ENCODE data around the gene CASP10. TPM values are rescaled to one million over a fixed set of nuclear protein-coding genes. Genes with fewer than 3 reads are reported as not detected.

CASP10 gene
- total and polyA plus RNA-seq, 2 of the 13 experiments (the other 11 are each of a cell fraction or from before 2014, with no cell fraction given): 22.2 to 23.8 TPM

DNA sequence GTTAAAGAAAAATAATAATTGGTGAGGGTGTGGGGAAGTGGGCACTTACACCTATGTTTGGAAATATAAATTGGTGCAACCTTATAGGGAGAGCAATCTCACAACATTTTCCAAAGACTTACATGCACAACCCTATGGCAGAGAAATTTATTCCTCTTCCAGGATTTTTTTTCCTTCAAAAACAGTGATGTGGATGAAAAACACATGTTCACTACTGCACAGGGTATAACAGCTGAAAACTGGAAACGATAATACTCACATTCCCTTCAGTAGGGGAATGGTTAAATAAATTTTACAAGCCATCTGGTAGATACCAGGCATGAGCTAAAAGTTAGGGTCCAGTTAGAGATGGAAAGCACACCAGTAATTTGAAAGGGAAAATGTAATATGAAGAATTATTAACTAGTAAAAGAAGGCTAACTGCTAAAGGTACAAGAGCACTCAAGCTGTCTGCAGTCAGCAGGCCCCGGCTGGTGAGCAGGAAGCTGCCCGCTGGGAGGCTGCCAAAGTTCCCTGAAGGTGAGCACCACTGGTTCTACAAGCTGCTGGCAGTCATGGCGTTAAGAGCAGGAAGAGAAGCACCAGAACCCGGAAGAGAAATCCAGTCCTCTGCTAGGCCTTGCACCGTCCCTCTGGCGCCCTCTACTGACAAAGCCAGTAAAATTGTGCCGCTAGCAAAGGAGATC, 49.0 kb downstream of the CASP10 start (continued):
- TF ChIP-seq, protein P1, sequence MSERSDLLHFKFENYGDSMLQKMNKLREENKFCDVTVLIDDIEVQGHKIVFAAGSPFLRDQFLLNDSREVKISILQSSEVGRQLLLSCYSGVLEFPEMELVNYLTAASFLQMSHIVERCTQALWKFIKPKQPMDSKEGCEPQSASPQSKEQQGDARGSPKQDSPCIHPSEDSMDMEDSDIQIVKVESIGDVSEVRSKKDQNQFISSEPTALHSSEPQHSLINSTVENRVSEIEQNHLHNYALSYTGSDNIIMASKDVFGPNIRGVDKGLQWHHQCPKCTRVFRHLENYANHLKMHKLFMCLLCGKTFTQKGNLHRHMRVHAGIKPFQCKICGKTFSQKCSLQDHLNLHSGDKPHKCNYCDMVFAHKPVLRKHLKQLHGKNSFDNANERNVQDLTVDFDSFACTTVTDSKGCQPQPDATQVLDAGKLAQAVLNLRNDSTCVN (CRISPR knock-in tag; IDR thresholded peaks at IDR 0.05; ENCODE audit: borderline replicate concordance): peak; percentile 69; the same call in 1 of the 2 replicates
- TF ChIP-seq, protein P2, sequence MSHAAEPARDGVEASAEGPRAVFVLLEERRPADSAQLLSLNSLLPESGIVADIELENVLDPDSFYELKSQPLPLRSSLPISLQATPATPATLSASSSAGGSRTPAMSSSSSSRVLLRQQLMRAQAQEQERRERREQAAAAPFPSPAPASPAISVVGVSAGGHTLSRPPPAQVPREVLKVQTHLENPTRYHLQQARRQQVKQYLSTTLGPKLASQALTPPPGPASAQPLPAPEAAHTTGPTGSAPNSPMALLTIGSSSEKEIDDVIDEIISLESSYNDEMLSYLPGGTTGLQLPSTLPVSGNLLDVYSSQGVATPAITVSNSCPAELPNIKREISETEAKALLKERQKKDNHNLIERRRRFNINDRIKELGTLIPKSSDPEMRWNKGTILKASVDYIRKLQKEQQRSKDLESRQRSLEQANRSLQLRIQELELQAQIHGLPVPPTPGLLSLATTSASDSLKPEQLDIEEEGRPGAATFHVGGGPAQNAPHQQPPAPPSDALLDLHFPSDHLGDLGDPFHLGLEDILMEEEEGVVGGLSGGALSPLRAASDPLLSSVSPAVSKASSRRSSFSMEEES (CRISPR knock-in tag; IDR thresholded peaks at IDR 0.05): peak; percentile 62; the same call in 1 of the 2 replicates
- TF ChIP-seq, protein P3, sequence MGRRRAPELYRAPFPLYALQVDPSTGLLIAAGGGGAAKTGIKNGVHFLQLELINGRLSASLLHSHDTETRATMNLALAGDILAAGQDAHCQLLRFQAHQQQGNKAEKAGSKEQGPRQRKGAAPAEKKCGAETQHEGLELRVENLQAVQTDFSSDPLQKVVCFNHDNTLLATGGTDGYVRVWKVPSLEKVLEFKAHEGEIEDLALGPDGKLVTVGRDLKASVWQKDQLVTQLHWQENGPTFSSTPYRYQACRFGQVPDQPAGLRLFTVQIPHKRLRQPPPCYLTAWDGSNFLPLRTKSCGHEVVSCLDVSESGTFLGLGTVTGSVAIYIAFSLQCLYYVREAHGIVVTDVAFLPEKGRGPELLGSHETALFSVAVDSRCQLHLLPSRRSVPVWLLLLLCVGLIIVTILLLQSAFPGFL (CRISPR knock-in tag; IDR thresholded peaks at IDR 0.05): no peak
- TF ChIP-seq KLF11 (CRISPR knock-in tag; IDR thresholded peaks at IDR 0.05) (no peak), GABPB1 (CRISPR knock-in tag; IDR thresholded peaks at IDR 0.05) (peak; percentile 89), JUNB (CRISPR knock-in tag; IDR thresholded peaks at IDR 0.05; ENCODE audit: borderline replicate concordance) (no peak), ZNF766 (CRISPR knock-in tag; IDR thresholded peaks at IDR 0.05; ENCODE audit: borderline replicate concordance) (peak; percentile 87), SMAD1 (CRISPR knock-in tag; IDR thresholded peaks at IDR 0.05; ENCODE audit: borderline replicate concordance, low read depth) (peak; percentile 58; the same call in 1 of the 2 replicates), ZNF264 (CRISPR knock-in tag; IDR thresholded peaks at IDR 0.05) (peak; percentile 77; the same call in 1 of the 2 replicates), ZNF326 (CRISPR knock-in tag; IDR thresholded peaks at IDR 0.05; ENCODE audit: borderline replicate concordance) (no peak), KDM1A (CRISPR knock-in tag; IDR thresholded peaks at IDR 0.05) (peak; percentile 30; the same call in 1 of the 2 replicates), TAF1 (CRISPR knock-in tag; IDR thresholded peaks at IDR 0.05) (peak; percentile 71; the same call in 1 of the 2 replicates), ZNF549 (CRISPR knock-in tag; IDR thresholded peaks at IDR 0.05) (no peak), EED (CRISPR knock-in tag; IDR thresholded peaks at IDR 0.05) (no peak), HOXA5 (CRISPR knock-in tag; IDR thresholded peaks at IDR 0.05) (peak; percentile 80), MEIS2 (CRISPR knock-in tag; IDR thresholded peaks at IDR 0.05) (no peak; the same call in 1 of the 2 replicates)
- TF ChIP-seq, protein P4, sequence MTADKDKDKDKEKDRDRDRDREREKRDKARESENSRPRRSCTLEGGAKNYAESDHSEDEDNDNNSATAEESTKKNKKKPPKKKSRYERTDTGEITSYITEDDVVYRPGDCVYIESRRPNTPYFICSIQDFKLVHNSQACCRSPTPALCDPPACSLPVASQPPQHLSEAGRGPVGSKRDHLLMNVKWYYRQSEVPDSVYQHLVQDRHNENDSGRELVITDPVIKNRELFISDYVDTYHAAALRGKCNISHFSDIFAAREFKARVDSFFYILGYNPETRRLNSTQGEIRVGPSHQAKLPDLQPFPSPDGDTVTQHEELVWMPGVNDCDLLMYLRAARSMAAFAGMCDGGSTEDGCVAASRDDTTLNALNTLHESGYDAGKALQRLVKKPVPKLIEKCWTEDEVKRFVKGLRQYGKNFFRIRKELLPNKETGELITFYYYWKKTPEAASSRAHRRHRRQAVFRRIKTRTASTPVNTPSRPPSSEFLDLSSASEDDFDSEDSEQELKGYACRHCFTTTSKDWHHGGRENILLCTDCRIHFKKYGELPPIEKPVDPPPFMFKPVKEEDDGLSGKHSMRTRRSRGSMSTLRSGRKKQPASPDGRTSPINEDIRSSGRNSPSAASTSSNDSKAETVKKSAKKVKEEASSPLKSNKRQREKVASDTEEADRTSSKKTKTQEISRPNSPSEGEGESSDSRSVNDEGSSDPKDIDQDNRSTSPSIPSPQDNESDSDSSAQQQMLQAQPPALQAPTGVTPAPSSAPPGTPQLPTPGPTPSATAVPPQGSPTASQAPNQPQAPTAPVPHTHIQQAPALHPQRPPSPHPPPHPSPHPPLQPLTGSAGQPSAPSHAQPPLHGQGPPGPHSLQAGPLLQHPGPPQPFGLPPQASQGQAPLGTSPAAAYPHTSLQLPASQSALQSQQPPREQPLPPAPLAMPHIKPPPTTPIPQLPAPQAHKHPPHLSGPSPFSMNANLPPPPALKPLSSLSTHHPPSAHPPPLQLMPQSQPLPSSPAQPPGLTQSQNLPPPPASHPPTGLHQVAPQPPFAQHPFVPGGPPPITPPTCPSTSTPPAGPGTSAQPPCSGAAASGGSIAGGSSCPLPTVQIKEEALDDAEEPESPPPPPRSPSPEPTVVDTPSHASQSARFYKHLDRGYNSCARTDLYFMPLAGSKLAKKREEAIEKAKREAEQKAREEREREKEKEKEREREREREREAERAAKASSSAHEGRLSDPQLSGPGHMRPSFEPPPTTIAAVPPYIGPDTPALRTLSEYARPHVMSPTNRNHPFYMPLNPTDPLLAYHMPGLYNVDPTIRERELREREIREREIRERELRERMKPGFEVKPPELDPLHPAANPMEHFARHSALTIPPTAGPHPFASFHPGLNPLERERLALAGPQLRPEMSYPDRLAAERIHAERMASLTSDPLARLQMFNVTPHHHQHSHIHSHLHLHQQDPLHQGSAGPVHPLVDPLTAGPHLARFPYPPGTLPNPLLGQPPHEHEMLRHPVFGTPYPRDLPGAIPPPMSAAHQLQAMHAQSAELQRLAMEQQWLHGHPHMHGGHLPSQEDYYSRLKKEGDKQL (CRISPR knock-in tag; IDR thresholded peaks at IDR 0.05; ENCODE audit: low read depth): no peak
- TF ChIP-seq, protein P5, sequence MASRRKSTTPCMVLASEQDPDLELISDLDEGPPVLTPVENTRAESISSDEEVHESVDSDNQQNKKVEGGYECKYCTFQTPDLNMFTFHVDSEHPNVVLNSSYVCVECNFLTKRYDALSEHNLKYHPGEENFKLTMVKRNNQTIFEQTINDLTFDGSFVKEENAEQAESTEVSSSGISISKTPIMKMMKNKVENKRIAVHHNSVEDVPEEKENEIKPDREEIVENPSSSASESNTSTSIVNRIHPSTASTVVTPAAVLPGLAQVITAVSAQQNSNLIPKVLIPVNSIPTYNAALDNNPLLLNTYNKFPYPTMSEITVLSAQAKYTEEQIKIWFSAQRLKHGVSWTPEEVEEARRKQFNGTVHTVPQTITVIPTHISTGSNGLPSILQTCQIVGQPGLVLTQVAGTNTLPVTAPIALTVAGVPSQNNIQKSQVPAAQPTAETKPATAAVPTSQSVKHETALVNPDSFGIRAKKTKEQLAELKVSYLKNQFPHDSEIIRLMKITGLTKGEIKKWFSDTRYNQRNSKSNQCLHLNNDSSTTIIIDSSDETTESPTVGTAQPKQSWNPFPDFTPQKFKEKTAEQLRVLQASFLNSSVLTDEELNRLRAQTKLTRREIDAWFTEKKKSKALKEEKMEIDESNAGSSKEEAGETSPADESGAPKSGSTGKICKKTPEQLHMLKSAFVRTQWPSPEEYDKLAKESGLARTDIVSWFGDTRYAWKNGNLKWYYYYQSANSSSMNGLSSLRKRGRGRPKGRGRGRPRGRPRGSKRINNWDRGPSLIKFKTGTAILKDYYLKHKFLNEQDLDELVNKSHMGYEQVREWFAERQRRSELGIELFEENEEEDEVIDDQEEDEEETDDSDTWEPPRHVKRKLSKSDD (CRISPR knock-in tag; IDR thresholded peaks at IDR 0.05; ENCODE audit: low read depth): no peak

Data from HepG2 (cell line).